ENCODE data around the gene BCAS3.
A peak's percentile ranks its signal among the peaks of the same experiment; 100 is the strongest.
"Not testable (repeated sequence)": the region's sequence is repeated elsewhere in the genome, so short reads cannot be mapped to it uniquely, and the experiment has no call there.

Gene BCAS3

DNA sequence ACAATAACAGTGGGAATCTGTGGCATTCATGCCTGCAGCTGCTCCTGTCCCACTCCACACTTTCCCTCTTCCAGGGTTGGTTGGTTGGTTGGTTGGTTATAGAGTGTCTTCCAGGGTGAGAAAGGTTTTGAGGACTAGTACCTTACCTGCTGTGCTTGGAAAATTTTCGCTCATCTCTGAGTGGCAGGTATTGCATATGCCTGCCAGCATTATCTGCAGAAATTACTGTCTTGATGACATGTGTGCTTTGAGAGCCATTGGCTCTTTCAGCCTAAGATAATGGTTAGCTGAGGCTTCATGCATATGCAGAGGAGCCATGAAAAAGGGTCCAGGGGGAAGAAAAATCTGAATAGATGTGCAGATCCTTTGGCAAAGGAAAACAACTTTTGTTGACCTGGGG, 131.8 kb downstream of the BCAS3 start:
- no peak overlapping the region for H3K4me3 ChIP-seq (ENCODE audit: control insufficient read depth, low read depth, low read length)
- TF ChIP-seq, protein P1, sequence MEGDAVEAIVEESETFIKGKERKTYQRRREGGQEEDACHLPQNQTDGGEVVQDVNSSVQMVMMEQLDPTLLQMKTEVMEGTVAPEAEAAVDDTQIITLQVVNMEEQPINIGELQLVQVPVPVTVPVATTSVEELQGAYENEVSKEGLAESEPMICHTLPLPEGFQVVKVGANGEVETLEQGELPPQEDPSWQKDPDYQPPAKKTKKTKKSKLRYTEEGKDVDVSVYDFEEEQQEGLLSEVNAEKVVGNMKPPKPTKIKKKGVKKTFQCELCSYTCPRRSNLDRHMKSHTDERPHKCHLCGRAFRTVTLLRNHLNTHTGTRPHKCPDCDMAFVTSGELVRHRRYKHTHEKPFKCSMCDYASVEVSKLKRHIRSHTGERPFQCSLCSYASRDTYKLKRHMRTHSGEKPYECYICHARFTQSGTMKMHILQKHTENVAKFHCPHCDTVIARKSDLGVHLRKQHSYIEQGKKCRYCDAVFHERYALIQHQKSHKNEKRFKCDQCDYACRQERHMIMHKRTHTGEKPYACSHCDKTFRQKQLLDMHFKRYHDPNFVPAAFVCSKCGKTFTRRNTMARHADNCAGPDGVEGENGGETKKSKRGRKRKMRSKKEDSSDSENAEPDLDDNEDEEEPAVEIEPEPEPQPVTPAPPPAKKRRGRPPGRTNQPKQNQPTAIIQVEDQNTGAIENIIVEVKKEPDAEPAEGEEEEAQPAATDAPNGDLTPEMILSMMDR (IDR thresholded peaks at IDR 0.05; ENCODE audit: control insufficient read depth, insufficient read depth, low read depth, low read length, missing control alignments) = no peak
- DNase-seq (ENCODE audit: low read depth) = no peak

DNA sequence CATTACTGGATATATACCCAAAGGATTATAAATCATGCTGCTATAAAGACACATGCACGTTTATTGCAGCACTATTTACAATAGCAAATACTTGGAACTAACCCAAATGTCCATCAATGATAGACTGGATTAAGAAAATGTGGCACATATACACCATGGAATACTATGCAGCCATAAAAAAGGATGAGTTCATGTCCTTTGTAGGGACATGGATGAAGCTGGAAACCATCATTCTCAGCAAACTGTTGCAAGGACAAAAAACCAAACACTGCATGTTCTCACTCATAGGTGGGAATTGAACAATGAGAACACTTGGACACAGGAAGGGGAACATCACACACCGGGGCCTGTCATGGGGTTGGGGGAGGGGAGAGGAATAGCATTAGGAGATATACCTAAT, 137.3 kb downstream of the BCAS3 start:
- not testable (repeated sequence) for H3K4me3 ChIP-seq (ENCODE audit: control insufficient read depth, low read depth, low read length); DNase-seq (ENCODE audit: low read depth)

DNA sequence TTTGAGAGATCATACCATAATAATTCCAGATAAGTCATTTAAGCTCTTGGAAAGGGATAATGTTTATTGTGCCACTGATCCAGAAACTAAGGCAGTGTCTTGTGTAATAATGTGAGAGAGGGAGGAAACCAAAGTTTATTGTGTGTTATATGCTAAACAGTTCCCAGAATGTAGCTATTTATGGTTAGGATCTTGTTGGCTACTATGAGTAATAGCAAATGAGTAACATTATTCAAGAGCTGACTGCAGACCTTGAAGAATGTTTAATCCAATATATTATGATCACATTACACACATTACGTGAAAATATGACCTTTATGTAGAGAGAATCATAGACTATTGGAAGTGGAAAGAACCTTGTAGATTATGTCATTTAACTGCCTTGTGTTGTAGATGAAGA, 139.5 kb downstream of the BCAS3 start:
- TF ChIP-seq, protein P1 (IDR thresholded peaks at IDR 0.05; ENCODE audit: control insufficient read depth, insufficient read depth, low read depth, low read length, missing control alignments) = no peak
- DNase-seq (ENCODE audit: low read depth) = peak; percentile 91
- H3K4me3 ChIP-seq (ENCODE audit: control insufficient read depth, low read depth, low read length) = no peak overlapping the region

DNA sequence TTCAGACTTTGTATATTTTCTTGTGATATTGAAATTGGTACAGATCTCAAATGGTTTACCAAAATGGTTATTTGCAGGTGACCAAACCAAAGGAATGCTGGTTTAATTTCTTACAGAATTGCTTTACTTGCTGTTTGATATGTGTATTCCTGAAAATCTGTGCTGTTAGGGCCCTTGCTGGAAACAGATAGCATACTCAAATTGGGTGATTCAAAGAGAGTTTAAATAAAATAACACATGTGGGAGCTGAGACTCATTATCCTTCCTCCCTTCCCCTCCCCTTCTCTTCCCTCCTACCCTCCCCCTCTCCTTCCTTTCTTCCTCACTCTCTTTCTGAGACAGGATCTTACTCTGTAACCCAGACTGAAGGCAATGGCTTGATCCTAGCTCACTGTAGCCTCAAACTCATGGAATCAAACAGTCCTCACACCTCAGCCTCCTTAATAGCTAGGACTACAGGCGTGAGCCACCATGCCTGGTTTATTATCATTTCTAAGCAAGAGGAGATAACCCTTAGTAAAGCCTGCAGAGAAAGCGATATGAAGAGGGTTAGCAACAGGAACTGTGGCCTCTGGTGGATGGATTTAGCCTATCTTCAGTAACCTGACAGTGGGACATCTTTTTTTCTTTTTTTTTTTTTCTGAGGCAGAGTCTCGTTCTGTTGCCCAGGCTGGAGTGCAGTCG, 141.9 kb downstream of the BCAS3 start:
- H3K4me3 ChIP-seq (ENCODE audit: control insufficient read depth, low read depth, low read length) = no peak overlapping the region
- TF ChIP-seq, protein P1 (IDR thresholded peaks at IDR 0.05; ENCODE audit: control insufficient read depth, insufficient read depth, low read depth, low read length, missing control alignments) = no peak
- no peak for DNase-seq (ENCODE audit: low read depth)

DNA sequence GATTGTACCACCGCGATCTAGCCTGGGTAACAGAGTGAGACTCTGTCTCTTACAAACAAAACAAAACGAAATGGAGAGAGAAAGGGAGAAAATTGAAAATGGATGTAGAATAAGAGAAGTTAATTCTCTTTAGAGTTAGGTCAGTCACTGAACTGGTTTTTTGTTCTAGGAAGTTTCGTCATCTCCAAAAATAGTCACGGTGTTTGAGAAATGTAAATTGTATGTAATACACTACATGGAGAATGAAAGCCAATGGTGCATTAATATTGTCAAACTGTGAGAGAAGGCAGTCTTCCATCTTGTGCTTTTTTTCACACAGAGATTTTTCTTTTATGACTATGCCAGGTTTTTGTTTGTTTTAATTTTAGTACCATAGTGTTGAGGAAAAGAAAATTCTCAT, 145.9 kb downstream of the BCAS3 start:
- DNase-seq (ENCODE audit: low read depth) = no peak
- TF ChIP-seq, protein P1 (IDR thresholded peaks at IDR 0.05; ENCODE audit: control insufficient read depth, insufficient read depth, low read depth, low read length, missing control alignments) = no peak
- H3K4me3 ChIP-seq (ENCODE audit: control insufficient read depth, low read depth, low read length) = no peak overlapping the region

DNA sequence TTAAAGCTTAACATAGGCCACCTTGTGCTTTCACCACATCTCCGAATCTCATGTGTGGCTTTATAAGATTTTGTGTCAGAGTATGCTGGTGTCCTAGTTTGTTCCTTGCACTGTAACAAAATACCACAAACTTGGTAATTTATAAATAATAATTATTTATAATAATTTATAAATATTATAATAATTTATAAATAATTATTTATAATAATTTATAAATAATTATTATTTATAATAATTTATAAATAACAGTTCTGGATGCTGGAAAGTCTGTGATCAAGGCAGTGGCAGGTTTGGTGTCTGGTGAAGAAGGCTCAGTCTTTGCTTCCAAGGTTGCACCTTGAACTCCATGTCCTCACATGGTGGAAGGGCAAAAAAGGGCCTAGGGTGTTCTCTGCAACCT, 147.7 kb downstream of the BCAS3 start:
- H3K4me3 ChIP-seq (ENCODE audit: control insufficient read depth, low read depth, low read length) = no peak overlapping the region
- TF ChIP-seq, protein P1 (IDR thresholded peaks at IDR 0.05; ENCODE audit: control insufficient read depth, insufficient read depth, low read depth, low read length, missing control alignments) = no peak
- DNase-seq (ENCODE audit: low read depth) = no peak

DNA sequence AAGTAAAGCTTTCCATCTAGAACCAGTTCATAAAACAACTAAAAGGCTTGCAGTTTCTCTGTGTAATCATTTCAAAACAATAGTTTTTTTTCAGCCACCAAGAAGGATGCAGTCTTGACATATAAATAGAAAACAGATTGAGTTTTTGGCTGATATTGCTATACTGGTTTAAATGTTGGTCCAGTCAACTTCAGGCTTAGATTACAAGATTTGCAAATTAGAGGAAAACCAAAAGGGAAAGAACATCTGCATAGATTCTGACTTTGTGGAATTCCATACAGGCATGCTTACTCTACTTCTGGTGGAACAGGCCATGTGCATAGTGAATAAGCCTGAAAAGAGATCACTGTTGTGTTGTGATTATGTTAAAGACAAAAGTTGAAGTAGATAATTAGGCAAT, 150.3 kb downstream of the BCAS3 start:
- TF ChIP-seq, protein P1 (IDR thresholded peaks at IDR 0.05; ENCODE audit: control insufficient read depth, insufficient read depth, low read depth, low read length, missing control alignments) = no peak
- peak; percentile 13 for DNase-seq (ENCODE audit: low read depth)
- H3K4me3 ChIP-seq (ENCODE audit: control insufficient read depth, low read depth, low read length) = no peak overlapping the region
